Measurements from ENCODE around the gene E2F7.

Gene E2F7

DNA sequence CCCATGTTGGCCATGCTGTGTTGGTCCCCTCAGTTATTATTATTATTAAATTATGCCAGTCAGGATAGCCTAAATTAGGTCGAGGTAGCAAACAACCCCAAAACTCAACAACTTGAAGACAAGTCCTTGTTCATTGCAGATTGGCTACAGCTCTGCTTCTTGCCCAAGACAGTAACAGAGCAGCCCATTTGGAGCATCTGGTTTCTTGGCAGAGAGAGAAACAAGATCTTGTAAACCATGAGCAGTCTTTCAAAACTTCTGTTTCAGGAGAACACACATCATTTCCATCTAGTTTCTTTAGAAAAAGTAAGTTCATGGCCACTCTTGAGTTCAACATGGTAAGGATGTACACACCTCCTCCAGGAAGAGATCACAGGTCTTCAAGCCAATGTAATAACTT lies 52.3 kb downstream of the E2F7 start:
- DNase-seq (ENCODE audit: low read depth in 2 of 2): no peak

DNA sequence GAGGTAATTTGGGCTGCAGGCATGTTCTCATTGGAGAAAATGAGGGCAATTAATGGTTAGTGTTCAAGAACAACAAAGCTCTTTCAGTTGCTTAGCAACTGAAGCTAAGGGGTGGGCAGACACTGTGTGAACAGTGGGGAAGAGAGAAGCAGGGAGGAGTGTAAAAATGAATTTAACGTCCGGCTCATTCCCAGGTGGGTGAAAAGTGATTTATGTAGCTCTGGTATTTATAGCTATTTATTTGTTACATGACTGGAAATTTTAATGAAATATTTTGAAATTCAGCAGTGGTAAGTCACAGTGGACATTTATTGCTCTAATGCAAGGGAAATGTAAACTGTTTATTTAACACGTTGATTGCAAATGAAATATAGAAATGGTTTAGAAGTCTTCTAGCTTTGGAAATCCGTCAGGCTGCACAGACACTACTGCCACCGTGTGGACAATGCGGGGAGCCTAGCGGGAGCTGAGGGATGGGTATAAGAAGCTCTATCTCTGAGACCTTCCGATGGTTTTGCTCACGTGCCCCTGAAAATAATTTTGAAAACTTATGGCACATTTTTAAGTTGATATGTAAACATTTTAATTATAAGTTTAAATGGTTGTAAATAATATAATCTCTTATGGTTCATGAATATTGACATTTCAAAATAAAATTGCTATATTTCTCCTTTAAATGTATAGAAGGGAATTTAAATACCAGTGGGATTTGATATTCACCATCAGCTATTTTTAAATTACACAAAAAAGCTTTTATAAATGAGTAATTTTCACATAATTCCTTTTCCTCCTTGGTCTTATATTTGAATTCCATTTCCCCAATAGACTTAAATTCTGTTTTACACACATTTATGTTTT lies 54.4 kb downstream of the E2F7 start:
- DNase-seq (ENCODE audit: low read depth in 2 of 2): peak; percentile 44 to 61

DNA sequence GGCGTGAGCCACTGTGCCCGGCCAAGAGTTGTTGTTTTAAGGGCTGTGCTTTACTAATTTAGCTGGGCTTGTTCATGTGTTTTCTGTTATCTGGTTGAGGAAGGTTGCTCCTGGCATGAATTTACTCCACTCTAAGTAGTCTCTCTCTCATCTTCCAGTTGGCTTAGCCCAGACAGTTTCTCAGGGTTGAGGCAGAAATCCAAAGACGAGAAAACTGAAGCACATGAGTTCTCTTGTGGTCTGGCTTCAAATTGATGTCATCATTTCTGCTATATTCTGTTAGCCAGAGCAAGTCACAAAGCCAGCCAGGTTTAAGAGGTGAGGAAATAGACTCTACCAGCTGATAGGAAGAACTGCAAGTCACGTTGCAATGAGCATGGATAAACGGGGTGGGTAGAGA lies 57.9 kb downstream of the E2F7 start:
- no peak for DNase-seq (ENCODE audit: low read depth in 2 of 2)

DNA sequence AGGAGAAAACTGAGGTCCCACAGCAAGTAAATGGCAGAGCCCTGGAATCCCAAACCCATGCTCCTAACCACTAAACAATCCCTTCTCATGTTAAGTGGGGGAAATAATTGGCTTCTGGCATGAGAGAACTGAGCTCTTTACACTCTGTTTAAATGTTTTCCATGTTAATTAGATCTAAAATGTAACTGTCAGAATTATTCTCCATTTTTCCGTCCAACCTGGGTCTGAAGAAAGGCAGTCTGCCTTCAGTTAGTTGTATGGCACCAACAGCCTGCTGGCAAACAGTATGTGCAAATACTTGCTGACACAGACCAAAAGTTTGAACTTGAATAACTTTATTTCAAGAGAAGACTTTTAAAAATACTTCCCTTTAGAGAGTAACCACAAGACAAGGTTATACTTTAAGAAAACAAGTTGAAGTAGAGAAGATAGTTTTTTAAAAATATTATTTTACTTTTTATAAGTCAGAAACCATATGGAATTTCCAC lies 59.7 kb downstream of the E2F7 start:
- no peak for DNase-seq (ENCODE audit: low read depth in 2 of 2)

DNA sequence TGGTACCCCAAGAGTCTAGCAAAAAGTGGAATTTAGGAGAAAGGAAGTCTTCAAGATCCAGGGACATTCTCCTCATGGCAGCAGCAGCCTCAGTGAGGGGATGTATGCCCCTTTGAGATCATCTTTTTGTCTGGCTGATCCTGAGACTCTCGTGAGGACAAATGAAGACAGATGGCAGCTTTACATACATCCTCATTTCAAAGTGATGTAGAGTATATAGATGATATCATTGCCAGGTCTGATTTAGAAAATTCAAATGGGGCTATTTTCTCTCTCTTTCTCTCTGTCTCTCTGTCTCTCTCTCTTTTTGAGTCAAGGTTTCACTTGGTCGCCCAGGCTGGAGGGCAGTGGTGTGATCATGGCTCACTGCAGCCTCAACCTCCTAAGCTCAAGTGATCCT lies 61.5 kb downstream of the E2F7 start:
- DNase-seq (ENCODE audit: low read depth in 2 of 2): no peak

DNA sequence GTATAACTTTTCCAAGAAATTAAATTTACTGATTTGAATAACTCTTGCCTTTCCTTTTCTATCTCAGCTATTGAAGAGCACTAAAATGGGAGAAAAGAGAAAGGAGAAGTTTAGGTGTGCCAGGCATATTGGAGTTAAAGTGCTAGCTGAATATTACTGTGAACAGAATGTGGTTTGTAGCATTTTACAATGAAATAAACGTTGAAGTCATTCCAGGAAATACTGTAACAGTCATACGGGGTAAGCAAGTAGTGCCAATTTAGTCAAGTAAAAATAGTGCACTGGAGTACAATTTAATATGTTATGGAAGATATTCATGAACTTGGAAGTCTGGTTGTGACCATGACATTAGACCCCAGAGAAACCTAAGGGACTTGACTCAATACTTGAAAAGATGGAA lies 62.1 kb downstream of the E2F7 start:
- no peak for DNase-seq (ENCODE audit: low read depth in 2 of 2)

DNA sequence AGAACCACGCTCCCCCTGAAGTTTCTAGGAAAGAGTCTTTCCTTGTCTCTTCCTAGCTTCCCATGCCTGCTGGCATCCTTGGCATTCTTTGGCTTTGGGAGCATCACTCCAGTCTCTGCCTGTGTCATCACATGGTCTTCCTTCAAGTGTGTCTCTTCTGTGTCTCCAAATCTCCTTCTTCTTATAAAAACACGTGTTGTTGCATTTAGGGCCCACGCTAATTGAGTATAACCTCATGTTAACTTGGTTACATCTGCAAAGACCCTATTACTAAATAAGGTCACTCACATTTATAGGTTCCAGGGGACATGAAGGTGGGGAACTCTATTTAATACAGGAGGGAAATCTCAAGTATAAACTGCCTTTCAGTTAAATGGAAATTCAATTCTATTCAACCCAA lies 63.0 kb downstream of the E2F7 start:
- DNase-seq (ENCODE audit: low read depth in 2 of 2): no peak

DNA sequence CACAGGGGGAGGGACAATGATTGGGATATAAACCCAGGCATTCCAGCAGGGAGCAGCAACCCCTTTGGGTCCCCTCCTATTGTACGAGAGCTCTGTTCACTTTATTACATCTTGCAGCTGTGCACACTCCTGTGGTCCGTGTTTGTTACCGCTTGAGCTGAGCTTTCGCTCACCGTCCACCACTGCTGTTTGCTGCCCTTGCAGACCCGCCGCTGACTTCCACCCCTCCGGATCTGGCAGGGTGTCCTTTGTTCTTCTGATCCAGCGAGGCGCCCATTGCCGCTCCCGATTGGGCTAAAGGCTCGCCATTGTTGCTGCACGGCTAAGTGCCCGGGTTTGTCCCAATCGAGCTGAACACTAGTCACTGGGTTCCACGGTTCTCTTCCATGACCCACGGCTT lies 64.1 kb downstream of the E2F7 start:
- DNase-seq (ENCODE audit: low read depth in 2 of 2): no peak

DNA sequence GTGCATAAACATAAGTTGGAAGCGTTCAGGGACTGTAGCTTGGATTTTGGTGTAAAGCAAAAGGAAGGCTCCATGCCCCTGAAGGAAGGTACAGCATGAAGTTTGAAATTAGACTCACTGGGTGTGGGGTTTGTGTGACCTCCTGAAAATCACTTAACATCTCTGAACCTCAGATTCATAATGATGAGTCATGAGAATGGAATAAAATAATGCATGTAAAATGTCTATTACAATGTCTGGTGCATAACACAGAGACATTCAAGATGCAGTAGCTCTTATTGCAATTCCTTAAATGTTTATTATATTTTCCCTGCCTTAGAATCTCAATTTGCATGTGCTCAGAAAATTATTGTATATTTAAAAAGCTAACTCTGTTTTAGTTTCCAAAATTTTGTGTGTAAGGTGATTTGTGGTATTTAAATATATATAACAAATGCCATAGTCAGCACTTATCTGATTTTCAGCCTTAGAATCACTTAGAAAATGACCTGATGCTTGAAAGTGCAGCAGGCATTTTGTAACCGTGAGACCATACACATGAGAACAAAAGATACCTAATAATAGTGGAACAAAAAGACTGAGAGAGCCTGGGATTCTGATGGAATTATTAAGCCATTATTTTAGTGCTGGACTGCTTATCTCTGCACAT lies 66.3 kb downstream of the E2F7 start:
- no peak for DNase-seq (ENCODE audit: low read depth in 2 of 2)

DNA sequence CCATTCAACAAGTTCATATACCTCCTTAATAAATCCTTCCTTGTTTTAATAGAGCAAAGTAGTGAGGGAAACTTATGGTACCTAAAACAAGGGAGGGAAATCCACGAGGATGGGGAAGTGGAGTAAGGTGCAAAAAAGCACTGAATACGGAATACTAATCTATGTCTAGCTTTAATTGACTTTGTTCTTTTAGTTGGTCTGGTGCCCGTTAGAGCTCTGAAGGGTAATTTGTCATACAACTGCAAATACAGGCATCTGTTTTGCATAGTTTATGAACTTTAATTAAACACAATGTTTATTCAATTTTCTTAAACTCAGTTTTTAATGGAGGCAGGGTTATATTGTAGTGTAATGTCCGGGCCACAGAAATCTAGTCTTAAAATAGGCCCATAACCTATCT lies 67.0 kb downstream of the E2F7 start:
- DNase-seq (ENCODE audit: low read depth in 2 of 2): no peak

DNA sequence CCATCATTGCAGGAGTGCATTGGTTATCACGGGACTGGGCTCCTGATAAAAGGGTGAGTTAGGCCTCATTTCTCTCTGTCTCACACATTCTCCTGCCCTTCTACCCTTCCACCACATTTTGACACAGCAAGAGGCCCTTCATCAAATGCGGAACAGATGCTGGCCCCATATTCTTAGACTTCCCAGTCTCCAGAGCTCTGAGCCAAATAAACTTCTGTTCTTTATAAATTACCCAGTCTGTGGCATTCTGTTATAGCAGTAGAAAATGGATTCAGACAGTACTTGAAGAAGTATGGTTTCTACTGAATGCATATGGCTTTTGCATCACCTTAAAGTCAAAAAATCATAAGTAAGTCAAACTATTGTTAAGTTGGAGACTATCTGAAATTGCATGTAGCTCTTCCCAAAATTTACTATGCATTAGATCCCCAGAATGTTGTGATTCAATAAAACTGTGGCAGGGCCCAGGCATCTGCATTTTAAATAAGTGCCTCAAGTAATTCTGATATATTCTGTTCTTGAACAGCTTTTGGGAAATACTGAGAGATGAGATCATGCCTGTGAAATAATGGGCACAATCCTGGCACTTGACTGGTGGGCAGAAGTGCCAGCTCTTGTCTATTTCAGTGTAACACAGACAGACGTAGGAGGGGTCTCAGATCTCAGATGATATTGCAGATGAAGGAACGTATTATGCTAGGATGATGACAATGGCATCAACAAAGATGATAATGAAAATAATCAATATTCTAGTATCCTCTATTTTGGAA lies 68.2 kb downstream of the E2F7 start:
- no peak for DNase-seq (ENCODE audit: low read depth in 2 of 2)

DNA sequence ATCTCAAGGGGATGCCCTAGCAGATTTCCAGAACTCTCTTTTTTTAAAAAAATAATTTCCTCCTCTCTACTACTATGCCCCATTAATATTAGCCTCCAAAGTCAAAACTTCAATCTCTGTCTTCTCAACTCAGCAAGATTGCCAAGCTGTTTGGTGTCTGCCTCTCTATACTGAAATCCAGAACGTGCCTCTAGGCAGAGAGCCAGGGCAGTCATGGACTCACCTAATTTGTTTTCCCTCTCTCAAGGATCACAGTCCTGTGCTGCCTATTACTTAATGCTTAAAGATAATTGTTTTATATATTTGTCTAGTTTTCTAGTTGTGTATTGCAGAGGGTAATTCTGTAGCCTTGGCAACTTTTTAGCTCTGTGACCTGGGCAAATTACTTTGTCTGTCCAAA lies 74.7 kb downstream of the E2F7 start:
- DNase-seq (ENCODE audit: low read depth in 2 of 2): no peak

DNA sequence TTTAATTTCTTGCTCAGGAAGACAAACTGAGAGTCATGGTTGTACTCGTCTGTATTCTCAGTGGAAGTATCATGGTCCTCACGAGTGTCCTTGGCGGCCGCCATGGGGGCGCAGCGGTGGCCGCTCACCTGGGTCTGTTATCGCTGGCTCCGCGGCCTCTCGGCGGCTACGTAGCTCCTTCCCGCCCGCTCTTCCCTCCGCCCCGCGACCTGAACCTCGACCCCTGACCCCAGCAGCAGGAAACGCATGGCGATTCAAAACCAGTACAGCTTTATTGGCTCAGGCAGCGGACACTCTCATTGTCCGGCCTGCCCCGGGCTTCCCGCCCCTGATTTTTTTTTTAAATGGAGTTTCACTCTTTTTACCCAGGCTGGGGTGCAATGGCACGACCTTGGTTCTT lies 80.8 kb downstream of the E2F7 start:
- DNase-seq (ENCODE audit: low read depth in 2 of 2): no peak

DNA sequence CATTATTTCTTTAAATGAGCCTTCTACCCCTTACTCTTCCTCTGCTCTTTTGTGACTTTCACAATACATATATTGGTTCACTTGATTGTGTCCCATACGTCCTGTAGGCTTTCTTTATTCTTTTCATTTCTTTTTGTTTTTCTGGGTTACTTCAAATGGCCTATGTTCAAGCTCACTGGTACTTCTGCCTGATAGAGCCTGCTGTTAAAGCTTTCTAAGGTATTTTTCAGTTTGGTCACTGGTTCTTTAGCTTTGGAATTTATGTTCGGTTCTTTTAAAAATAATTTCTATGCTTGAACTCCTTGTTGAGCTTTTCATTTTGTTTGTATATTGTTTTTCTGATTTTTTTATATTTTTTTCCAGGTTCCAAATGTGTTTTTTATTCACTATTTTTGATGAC lies 81.9 kb downstream of the E2F7 start:
- no peak for DNase-seq (ENCODE audit: low read depth in 2 of 2)

DNA sequence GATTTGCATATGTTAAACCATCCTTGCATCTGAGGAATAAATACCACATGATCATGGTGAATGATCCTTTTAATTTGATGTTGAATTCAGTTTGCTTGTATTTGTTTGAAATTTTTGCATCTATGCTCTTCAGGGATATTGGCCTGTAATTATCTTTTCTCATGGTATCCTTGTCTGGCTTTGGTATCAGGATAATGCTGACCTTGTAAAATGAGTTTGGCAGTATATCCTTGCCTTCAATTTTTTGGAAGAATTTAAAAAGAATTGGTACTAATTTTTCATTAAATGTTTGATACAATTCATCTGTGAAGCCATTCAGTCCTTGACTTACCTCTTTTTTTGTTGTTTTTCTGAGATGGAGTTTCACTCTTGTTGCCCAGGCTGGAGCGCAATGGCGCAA lies 85.2 kb downstream of the E2F7 start:
- no peak for DNase-seq (ENCODE audit: low read depth in 2 of 2)

DNA sequence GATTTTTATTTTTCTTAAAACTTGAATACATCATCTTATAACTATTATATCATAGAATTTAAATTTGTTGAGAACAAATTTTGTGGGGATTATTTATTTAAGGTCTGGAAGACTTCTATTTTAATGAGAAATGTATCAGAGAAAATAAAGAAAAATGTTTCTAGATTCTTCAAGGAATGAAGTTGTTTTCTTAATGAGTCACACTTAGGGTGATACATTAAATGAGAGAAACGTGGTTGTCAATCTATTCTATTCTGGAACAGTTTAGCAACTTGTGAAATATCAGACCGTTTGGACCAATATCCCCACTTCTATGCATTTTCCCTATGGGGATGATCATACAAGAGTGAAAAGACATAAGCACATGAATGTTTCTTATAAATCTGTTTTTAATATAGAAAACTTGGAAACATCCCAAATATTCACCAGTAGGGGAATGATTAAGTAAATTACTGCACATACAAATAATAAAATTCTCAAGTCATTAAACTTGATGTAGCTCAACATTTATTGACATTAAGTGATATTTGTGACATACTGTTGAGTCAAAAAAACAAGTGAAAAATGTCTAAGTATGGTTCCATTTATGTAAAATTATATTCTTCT lies 88.5 kb downstream of the E2F7 start:
- DNase-seq (ENCODE audit: low read depth in 2 of 2): no peak
